ENCODE data around the gene TTC34. TPM values are rescaled to one million over a fixed set of nuclear protein-coding genes. Genes with fewer than 3 reads are reported as not detected.

The TTC34 gene
- total and polyA plus RNA-seq, 9 of the 15 experiments (the other 6 are each of a cell fraction or from before 2014, with no cell fraction given), result 0.03 to 0.38 (median 0.05) TPM; not detected in 2

DNA sequence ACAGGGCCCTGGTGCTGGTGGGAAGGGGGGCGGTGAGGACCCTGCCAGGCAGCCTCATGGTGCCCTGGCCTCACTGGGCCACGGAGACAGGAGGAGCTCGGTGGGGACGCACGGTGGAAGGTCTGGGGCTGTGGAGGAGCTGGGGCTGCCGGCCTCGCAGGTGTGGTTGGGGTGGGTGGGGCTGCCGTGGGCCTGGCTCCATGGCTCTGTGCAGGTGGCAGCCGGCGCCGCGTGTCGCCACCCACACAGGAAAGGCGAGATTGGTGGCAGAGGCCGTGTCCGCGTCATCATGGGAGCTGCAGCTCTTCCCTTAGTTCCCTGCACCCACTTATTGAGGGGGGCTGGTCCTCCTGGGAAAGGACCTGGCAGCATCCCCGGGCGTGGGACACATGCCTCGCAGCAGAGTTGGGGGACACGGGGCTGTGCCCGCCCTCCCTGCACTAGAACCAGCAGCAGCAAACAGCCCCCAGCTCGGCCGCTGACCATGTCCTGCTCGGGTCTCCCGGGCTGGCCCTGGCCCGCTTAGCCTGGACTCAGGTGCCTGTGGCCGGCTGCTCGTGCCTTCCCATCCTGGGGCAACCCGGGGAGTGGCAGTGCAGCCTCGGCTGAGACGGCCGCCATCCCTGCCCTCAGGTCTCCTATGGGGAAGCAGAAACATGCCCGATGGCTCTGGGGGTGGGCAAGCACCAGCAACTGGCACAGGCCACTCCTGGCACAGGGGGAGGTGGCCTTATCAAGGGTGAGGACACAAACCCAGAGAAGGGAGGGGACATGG, 7.5 kb upstream of the TTC34 start:
- H2AFZ ChIP-seq (ENCODE audit: low read depth, low read length), result no peak overlapping the region
- DNase-seq (ENCODE audit: extremely low read depth in 1 of 4, low spot score in 3 of 4), result no peak
- no peaks in the 10 kb centered on the region for H3K79me2 ChIP-seq (ENCODE audit: control insufficient read depth, insufficient read depth, low read length)
- no peak overlapping the region for H3K27ac ChIP-seq (ENCODE audit: extremely low read depth, low read depth, low read length)
- no peak overlapping the region for H3K9ac ChIP-seq (ENCODE audit: insufficient read depth in 1 of 2, low read depth in 2 of 2, low read length in 2 of 2)
- POLR2A ChIA-PET, result interaction anchor here (0.6 kb wide), 1 partner anchor 14 kb away, joined by 3 read pairs; no protein-coding TSS in a partner anchor
- no peaks in the 10 kb centered on the region; the same call in 1 of the 2 replicates for H4K20me1 ChIP-seq (replicated peaks; ENCODE audit: control insufficient read depth, insufficient read depth, low read length)
- no peaks in the 10 kb centered on the region for H3K36me3 ChIP-seq (ENCODE audit: control insufficient read depth, insufficient read depth, low read length)
- ATAC-seq, result no peak
- no peak for FAIRE-seq
- intact Hi-C loops (cut with micrococcal nuclease), result no loop called here
- no peaks in the 10 kb centered on the region; a peak in 1 of 5 replicates for H3K4me1 ChIP-seq (replicated peaks in 1 of 2; ENCODE audit: control insufficient read depth in 2 of 2, insufficient read depth in 2 of 2, low read length in 2 of 2)
- TF ChIP-seq EP300 (IDR thresholded peaks at IDR 0.05; ENCODE audit: low read length) (no peak), DNMT1 (IDR thresholded peaks at IDR 0.05) (no peak), DLX4 (CRISPR knock-in tag; IDR thresholded peaks at IDR 0.05) (no peak)
- no peaks in the 10 kb centered on the region for H3K9me1 ChIP-seq (ENCODE audit: control insufficient read depth, insufficient read depth, low read length)
- H3K27me3 ChIP-seq (ENCODE audit: control insufficient read depth in 2 of 2, insufficient read depth in 2 of 2, low read length in 2 of 2), result peaks cover 0 to 28% of the 10 kb centered on the region in 2 experiments; a peak in 3 of 5 replicates
- no peak overlapping the region for H3K4me3 ChIP-seq
- in situ Hi-C loops (cut with MboI), result no loop called here
- CTCF ChIA-PET (ENCODE audit: low intra/inter-chr PET ratio), result no interaction called here
- BruUV-seq (replicated peaks), result no TSS peak
- H3K9me3 ChIP-seq (replicated peaks; ENCODE audit: control insufficient read depth, insufficient read depth, low read depth, low read length), result no peaks in the 10 kb centered on the region; the same call in 1 of the 2 replicates
- H3K4me2 ChIP-seq (ENCODE audit: insufficient read depth, low read length), result no peak overlapping the region
- 1% methylated on average over 33 of the region's 34 CpGs for WGBS (ENCODE audit: insufficient coverage, low coverage, missing lambda C conversion rate)

GRCh38 chr1:2808386-2808705, 6.9 kb upstream of the TTC34 start:
- FAIRE-seq, result no peak
- in situ Hi-C loops (cut with MboI), result no loop called here
- TF ChIP-seq, protein P1, sequence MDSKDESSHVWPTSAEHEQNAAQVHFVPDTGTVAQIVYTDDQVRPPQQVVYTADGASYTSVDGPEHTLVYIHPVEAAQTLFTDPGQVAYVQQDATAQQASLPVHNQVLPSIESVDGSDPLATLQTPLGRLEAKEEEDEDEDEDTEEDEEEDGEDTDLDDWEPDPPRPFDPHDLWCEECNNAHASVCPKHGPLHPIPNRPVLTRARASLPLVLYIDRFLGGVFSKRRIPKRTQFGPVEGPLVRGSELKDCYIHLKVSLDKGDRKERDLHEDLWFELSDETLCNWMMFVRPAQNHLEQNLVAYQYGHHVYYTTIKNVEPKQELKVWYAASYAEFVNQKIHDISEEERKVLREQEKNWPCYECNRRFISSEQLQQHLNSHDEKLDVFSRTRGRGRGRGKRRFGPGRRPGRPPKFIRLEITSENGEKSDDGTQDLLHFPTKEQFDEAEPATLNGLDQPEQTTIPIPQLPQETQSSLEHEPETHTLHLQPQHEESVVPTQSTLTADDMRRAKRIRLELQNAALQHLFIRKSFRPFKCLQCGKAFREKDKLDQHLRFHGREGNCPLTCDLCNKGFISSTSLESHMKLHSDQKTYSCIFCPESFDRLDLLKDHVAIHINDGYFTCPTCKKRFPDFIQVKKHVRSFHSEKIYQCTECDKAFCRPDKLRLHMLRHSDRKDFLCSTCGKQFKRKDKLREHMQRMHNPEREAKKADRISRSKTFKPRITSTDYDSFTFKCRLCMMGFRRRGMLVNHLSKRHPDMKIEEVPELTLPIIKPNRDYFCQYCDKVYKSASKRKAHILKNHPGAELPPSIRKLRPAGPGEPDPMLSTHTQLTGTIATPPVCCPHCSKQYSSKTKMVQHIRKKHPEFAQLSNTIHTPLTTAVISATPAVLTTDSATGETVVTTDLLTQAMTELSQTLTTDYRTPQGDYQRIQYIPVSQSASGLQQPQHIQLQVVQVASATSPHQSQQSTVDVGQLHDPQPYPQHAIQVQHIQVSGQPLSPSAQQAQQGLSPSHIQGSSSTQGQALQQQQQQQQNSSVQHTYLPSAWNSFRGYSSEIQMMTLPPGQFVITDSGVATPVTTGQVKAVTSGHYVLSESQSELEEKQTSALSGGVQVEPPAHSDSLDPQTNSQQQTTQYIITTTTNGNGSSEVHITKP (IDR thresholded peaks at IDR 0.05; ENCODE audit: partially characterized antibody), result no peak
- TF ChIP-seq ZEB2 (IDR thresholded peaks at IDR 0.05) (no peak), CREB3 (tag; conservative IDR thresholded peaks at IDR 0.05; ENCODE audit: low read depth) (no peak), ZSCAN32 (CRISPR knock-in tag; IDR thresholded peaks at IDR 0.05) (no peak), FOXK1 (CRISPR knock-in tag; IDR thresholded peaks at IDR 0.05; ENCODE audit: borderline replicate concordance) (no peak)

More at GRCh38 chr1:2808386-2808705, 6.9 kb upstream of the TTC34 start:
- 0% methylated on average over 9 of the region's 10 CpGs for WGBS (ENCODE audit: insufficient coverage, low coverage, missing lambda C conversion rate)
- H3K9ac ChIP-seq (ENCODE audit: insufficient read depth in 1 of 2, low read depth in 2 of 2, low read length in 2 of 2), result no peak overlapping the region
- ATAC-seq (no peak), DNase-seq (ENCODE audit: extremely low read depth in 1 of 4, low spot score in 3 of 4) (no peak)
- H3K4me1 ChIP-seq (replicated peaks in 1 of 2; ENCODE audit: control insufficient read depth in 2 of 2, insufficient read depth in 2 of 2, low read length in 2 of 2), result peaks cover 0 to 4% of the 10 kb centered on the region in 2 experiments; a peak in 1 of 5 replicates
- H3K36me3 ChIP-seq (ENCODE audit: control insufficient read depth, insufficient read depth, low read length), result no peaks in the 10 kb centered on the region
- peaks cover 0 to 34% of the 10 kb centered on the region in 2 experiments; a peak in 3 of 5 replicates for H3K27me3 ChIP-seq (ENCODE audit: control insufficient read depth in 2 of 2, insufficient read depth in 2 of 2, low read length in 2 of 2)
- ChIA-PET POLR2A (no interaction called here), CTCF (ENCODE audit: low intra/inter-chr PET ratio) (no interaction called here)
- no peak overlapping the region for H3K4me2 ChIP-seq (ENCODE audit: insufficient read depth, low read length)
- no peak overlapping the region for H2AFZ ChIP-seq (ENCODE audit: low read depth, low read length)
- H3K9me1 ChIP-seq (ENCODE audit: control insufficient read depth, insufficient read depth, low read length), result no peaks in the 10 kb centered on the region
- BruUV-seq (replicated peaks), result no TSS peak
- no peaks in the 10 kb centered on the region for H3K79me2 ChIP-seq (ENCODE audit: control insufficient read depth, insufficient read depth, low read length)
- no peaks in the 10 kb centered on the region; the same call in 1 of the 2 replicates for H4K20me1 ChIP-seq (replicated peaks; ENCODE audit: control insufficient read depth, insufficient read depth, low read length)
- no peaks in the 10 kb centered on the region; the same call in 1 of the 2 replicates for H3K9me3 ChIP-seq (replicated peaks; ENCODE audit: control insufficient read depth, insufficient read depth, low read depth, low read length)
- H3K27ac ChIP-seq (ENCODE audit: extremely low read depth, low read depth, low read length), result no peak overlapping the region
- no peak overlapping the region for H3K4me3 ChIP-seq
- intact Hi-C loops (cut with micrococcal nuclease), result no loop called here
